GM18502 (cell line): ENCODE results near the gene OBP2A.

Source experiments
- ATAC-seq: cut with Tn5 transposase; IDR thresholded peaks from one replicate; pipeline ENCODE4 v1.9.1; 2021; ENCODE audit warnings: mild to moderate bottlenecking; ENCODE audit not compliant: unreplicated experiment, poor library complexity

Gene OBP2A

GRCh38 chr9:135574943-135575342 is 29.0 kb downstream of the OBP2A start:
- no peak for ATAC-seq

- no peak for ATAC-seq
Observed at GRCh38 chr9:135575995-135576631, 30.2 kb downstream of the OBP2A start.

DNA sequence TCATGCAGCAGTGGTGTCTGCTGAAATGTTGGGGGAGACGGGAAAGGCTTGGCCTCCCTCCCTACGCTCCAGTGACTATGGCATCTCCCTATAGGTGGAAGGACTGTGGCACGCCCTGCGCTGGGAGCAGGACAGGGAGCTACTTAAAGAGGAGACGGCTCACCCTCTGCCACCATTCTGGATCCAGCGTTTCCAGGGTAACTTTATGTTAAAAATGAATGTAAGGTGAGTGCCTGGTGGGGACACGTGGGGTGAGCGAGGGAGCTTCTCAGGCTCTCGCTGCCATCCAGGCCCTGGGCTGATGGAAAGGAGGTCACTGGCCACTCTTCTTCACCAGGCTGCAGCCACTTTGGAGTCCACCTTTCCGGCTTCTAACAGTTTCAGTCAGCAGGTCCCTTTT is 31.3 kb downstream of the OBP2A start:
- no peak for ATAC-seq

DNA sequence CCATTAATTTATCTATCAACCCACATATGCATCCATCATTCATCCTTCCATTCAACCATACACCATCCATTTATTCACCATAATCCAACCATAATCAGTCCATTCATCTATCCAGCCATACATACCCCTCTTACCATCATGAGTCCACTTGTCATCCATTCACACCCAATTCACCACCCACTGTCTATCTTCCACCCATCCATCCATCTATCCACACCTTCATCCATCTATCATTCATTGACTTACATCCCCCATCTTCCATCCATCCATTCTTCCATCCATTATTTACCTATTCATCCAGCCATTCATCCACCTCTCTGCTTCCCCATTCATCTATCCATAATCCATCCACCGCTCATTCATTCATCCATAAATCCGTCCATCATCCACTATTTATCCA is 33.4 kb downstream of the OBP2A start:
- no peak for ATAC-seq

DNA sequence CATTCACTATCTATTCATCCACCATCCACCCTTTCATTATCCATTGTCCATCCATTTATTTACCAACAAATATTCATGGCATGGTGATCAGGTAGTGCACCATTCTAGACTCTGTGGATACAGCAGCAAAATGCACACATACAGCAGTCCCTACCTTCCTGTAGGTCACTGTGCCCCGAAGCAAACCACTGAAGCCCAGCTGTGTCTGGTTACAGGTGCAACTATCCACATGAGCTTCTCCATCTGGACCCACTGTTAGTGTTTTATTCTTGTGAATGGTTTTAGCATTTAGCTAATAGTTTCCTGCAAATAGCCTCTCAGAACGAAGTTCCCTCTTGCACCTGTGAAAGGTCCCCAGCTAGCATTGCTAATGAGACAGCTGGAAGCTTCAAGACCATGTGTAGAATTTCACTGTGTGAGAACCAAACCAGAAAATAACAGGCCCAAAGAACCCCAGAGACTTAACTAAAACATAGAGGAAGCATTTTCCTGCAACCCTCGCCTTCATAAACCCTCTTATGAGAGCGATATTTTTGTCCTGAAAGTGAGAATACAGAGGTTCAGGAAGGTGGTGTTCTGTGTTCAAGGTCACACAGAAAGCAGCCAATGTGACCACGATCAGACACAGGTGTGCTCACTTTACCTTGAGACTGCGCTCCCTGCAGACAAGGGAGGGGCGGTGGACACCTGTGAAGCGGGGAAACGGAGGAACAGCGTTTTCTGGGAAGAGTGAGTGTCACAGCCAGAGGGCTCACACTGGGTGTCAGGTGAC is 34.1 kb downstream of the OBP2A start:
- ATAC-seq, result no peak

DNA sequence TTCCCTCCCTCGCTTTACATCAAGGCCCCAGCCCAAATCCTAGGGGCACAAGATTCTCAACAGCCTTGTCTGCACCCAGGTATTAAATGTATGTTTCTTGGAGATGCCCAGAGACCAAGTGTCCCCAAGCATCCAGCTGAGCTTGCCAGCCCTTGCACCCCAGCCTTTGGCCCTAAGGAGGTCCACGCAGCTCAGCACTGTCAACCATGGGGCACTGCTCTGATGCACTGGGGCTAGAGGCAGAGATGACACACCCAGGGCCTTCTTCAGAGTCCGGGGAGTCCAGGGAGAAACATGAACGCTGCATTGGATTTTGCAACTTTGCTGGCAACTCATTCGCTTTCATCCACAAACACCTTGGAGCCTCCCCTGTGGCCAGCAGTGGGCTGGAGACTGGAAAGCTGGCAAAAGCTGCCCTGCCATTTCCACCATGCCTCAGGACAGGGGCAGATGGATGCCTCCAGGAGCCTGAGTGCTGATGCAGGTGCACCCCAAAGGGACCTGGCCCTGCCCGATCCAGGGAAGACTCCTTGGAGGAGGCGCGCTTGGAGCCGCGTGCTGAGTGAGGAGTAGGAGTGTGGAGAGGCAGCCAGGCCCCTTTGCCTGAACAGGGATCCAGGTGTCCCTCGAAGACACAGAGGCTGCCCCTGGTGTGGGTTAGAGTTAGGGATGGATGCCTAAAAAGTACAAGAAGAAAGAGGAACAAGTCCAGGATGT is 34.9 kb downstream of the OBP2A start:
- no peak for ATAC-seq

DNA sequence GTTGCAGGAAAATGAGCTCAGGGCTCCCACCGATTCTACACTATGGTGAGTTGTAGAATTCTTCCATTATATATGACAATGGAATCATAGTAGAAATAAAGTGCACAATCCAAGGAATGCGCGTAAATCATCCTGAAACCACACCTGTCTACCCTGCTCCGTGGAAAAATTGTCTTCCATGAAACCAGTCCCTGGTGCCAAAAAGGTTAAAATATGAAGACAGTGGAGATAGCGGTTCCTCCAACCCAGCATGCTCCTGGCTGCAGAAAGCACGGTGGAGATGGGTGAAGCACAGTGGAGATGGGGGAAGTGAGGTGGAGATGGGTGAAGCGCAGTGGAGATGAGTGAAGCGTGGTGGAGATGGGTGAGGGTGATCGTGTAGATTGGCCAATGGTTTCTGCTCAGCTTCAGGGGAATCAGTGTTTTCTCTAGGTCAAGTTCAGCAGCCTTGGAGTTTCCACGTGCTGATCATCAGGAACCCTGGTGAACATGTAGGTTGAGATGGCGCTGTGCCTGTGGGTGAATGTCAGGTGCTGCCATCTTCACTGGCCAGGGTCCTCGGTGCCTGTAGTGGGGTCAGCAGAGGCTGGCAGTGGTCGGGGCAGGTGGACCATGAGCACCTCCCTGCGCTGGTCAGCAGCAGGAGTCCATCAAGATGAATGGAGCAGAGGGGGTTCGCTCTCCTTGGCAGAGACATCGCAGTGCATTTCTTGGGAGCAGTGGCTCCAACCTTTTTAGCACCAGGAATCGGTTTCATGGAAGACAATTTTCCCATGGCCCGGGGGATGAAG is 35.9 kb downstream of the OBP2A start:
- no peak for ATAC-seq

DNA sequence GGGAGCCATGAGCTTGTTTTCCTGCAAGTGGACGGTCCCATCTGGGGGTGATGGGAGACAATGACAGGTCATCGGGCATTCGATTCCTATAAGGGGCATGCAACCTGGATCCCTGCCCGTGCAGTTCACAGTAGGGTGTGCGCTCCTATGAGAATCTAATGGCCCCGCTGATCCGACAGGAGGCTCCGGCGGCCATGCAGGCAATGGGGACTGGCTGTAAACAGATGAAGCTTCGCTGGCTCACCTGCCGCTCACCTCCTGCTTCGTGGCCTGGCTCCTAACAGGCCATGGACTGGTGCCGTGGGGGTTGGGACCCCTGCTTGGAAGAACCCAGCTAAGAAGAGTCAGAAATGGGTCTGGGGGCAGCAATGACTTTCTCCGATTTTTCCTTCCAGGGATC is 36.6 kb downstream of the OBP2A start:
- ATAC-seq, result no peak

GRCh38 chr9:135582966-135583687 is 37.2 kb downstream of the OBP2A start:
- ATAC-seq, result no peak

GRCh38 chr9:135583688-135584011 is 37.7 kb downstream of the OBP2A start:
- no peak for ATAC-seq

DNA sequence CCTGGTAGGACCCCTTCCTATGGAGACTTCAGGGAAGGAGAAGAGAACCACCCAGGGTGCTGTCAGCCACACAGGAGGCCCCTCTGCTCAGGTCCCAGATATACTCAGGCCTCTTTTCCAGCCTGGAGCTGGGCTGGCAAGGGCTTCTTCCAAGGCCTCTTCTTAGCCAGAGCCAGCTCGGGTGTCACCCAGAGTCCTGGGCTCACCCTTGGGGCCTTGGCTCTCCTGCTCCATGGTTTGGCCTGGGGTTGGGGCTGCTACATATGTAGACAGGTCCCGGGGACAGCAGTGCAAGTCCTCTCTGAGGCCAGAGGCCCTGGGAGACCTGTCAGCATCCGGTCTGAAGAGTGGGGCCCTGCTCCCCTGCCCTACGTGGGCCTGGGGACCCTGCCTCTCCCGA is 38.4 kb downstream of the OBP2A start:
- no peak for ATAC-seq

GRCh38 chr9:135584934-135585333 is 39.0 kb downstream of the OBP2A start:
- no peak for ATAC-seq

GRCh38 chr9:135586601-135587109 is 40.7 kb downstream of the OBP2A start:
- no peak for ATAC-seq

DNA sequence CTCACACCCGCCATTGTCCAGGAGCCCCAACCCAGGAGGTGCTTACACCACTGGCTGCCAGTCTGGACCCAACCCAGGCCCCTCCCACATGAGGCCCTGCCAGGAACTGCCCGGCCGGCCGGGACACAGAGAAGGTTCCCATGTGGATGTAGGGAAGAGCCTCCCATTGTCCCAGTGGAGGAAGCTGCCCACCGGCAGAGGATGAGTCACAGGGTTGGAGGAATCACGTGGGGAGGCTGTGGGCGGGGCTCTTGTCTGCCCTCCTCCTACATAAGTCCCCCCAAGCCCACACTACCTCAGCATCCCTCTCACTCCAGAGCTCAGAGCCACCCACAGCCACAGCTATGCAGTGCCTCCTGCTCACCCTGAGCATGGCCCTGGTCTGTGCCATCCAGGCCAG is 41.7 kb downstream of the OBP2A start:
- no peak for ATAC-seq

- no peak for ATAC-seq
Observed at GRCh38 chr9:135588371-135588770, 42.4 kb downstream of the OBP2A start.

DNA sequence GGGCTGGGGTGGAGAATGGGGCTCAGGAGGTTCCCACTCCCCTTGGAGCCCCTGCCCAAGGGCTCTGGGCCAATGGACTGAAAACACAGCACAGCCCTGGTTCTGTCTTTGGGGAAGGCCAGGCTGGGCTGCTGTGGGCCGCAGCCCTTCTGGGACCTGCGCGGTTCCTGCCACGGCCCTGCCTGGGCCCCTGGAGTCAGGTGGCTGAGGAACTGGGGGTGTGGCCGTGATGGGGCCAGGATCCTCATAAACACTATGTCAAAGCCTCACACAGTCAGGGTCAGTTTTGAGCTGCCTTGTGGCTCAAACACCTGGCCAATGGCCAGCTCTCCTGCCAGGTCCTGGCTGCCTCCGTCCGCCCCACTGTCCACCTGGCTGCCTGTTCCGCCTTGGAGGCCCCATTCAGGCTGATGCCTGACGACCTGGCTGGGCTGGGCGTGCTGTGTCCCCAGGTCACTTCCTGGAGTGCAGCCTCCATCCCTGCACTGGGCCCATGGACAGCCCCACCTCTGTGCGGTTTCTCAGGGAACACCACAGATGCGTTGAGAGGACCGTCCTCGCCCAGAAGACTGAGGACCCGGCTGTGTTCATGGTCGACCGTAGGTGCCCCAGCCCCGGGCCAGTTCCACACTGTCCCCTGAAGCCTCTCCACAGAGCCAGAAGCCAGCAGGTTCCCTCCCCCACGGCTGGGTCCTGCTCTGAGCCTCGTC is 43.1 kb downstream of the OBP2A start:
- ATAC-seq, result no peak

DNA sequence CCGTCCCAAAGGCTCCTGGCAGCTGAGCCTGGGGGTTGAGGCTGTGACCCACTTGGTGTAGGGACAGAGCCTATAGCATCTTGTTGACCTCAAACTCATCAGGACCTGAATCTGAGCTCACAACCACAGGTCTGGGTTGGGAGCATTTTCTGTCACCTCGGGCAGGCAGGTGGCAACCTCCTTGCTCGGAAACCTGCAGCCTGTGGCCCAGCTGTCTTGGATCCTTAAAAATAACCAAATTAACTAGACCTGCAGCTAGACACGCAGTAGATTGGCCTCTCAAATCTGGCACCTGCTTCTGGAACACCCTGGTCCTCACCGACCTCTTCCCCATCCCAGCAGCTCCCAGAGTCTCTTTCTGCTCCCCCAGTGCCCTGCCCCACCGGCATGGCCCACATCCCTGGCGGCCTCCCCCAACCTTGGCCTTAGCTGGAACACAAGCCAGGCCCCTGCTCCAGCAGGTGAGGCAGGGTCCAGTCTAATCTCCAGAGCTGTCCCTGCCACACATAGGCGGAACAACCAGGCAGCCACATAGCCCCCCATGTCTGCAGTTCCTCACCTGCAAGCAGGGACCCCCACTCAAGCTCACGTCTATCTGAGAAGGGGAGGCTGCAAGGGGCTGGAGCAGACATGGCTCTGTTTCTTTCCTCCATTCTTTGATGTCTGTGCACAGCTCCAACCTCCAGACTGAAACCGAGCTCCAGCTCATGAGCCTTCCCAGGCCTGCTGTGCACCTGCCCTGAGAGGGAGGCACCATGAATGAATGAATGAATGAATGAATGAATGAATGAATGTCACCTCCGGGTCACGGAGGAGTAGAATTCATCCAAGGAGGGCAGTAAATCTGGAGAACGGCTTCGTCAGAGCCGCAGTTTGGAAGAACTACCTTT is 43.9 kb downstream of the OBP2A start:
- no peak for ATAC-seq

DNA sequence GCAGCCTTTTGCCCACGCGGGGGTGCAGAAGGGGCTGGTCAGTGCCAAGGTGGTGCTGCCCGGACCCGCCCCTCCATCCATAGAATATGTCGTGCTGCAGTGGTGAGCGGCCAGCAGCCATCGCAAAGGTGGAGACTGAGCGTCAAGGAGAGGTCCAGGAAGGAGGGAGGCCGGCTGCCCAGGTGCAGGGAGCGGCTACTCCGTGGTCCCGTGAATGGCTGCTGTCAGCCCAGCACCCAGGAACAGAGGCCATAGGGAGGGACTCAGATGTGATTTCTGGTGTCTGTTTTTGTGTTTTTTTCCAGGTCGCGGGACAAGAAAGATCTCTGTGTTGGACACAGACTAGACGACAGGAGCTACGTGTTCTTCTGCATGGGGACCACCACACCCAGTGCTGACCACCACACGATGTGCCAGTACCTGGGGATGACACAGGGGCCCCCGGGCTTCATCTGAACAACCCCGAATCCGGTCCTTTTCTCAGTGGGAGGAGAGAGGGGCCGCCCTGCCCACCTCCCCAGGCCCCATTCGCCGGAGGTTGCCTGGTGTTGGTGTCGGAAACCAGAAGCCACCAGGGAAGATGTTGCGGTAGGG is 44.7 kb downstream of the OBP2A start:
- no peak for ATAC-seq
